BLaER1 treated with 17β-estradiol and CSF1 and Interleukin-3, amounts not matched to agents 10 nM and 100 nM (cell line): ENCODE results near the gene MED29.

ENCODE experiments used
- H3K27ac ChIP-seq, 11 experiments: shearing (Covaris generic); formaldehyde crosslinking; 2 replicates each; pipeline ENCODE4 v1.8.1; 2022
- H3K27me3 ChIP-seq, 11 experiments: shearing (Covaris generic); formaldehyde crosslinking; 2 replicates each; pipeline ENCODE4 v1.8.1; 2022
- H3K36me3 ChIP-seq, 11 experiments: shearing (Covaris generic); formaldehyde crosslinking; 2 replicates each; pipeline ENCODE4 v1.8.1; 2022
- H3K4me1 ChIP-seq, 10 experiments: shearing (Covaris generic); formaldehyde crosslinking; 2 replicates each; pipeline ENCODE4 v1.8.1; 2022
- H3K4me2 ChIP-seq, 11 experiments: shearing (Covaris generic); formaldehyde crosslinking; 2 replicates each; pipeline ENCODE4 v1.8.1; 2022
- H3K4me3 ChIP-seq, 10 experiments: shearing (Covaris generic); formaldehyde crosslinking; 2 replicates each; pipeline ENCODE4 v1.8.1; 2022
- H3K9ac ChIP-seq, 11 experiments: shearing (Covaris generic); formaldehyde crosslinking; 2 replicates each; pipeline ENCODE4 v1.8.1; 2022
- H3K9me3 ChIP-seq, 11 experiments: shearing (Covaris generic); formaldehyde crosslinking; replicated peaks in 1 of 11; 2 replicates each; pipeline ENCODE4 v1.8.1; 2022
- H4K20me1 ChIP-seq, 11 experiments: shearing (Covaris generic); formaldehyde crosslinking; 2 replicates each; pipeline ENCODE4 v1.8.1; 2022
- Cebpa-rat ChIP-seq, 11 experiments: shearing (Covaris generic); IDR thresholded peaks; 2 replicates each; pipeline ENCODE4 v1.8.1; 2022

MED29 gene

DNA sequence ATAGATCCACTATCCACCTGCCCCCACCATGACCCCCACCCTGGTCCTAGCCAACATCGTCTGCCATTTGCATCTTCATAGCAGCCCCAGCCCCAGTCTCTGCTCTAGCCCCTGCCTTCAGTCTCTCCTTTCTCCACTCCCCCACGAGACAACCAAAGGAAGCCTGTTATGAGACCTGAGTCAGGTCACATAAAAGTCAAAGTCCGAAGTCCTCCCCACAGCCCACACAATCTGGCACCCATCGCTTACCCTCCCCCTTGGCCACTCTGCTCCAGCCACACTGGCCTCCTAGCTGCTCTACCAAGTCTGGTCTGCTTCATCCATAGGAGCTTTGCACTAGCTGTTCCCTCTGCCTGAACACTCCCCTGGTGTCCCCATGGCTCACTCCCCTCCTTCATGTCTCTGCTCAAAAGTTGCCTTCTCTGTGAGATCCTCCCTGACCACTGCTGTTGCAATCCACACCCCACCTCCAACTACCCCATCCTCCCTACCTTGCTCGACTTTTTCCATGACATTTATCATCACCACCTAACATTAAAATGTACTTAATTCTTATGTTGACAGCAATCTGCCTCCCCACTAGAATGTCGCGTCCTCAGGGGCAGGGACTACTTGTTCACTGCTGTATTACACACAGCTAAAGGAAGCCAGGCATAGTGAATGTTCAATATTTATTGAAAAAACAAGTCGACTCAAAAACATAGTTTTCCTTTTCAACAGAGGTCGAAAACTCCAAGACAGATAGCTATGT is 20.1 kb downstream of the MED29 start:
- H3K9ac ChIP-seq: peak overlapping the region; percentile 95 to 100 (median 98)
- peaks cover 27 to 55% (median 50%) of the 10 kb centered on the region in 11 experiments for H4K20me1 ChIP-seq
- peak overlapping the region; percentile 93 to 100 (median 99) for H3K27ac ChIP-seq
- H3K36me3 ChIP-seq: peaks cover 23 to 44% (median 36%) of the 10 kb centered on the region in 11 experiments
- peaks cover 0 to 18% (median 0%) of the 10 kb centered on the region in 11 experiments; a peak in 7 of 22 replicates for H3K9me3 ChIP-seq
- no peak for TF ChIP-seq Cebpa-rat (IDR thresholded peaks at IDR 0.05)
- peak overlapping the region; percentile 84 to 100 (median 97) for H3K4me2 ChIP-seq
- H3K4me3 ChIP-seq: peak overlapping the region; percentile 1 to 100 (median 96); a peak in 18 of 20 replicates
- H3K4me1 ChIP-seq: peaks cover 33 to 64% (median 39%) of the 10 kb centered on the region in 10 experiments
- no peaks in the 10 kb centered on the region for H3K27me3 ChIP-seq

DNA sequence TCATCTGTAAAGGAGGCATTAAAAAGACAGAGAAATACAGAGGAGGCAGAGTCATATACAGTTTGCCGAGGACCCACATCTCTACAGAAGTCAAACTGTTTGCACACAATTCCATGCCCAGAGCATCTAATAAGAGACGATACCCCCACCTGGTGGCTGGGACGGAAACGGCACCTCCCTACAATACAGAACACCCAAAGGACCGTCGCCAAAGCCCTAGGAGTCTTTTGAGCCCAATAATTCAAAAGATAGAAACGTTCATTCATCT is 20.6 kb downstream of the MED29 start:
- no peaks in the 10 kb centered on the region for H3K27me3 ChIP-seq
- peak overlapping the region; percentile 84 to 100 (median 97) for H3K4me2 ChIP-seq
- H3K4me3 ChIP-seq: peak overlapping the region; percentile 1 to 100 (median 96); a peak in 15 of 20 replicates
- peaks cover 0 to 18% (median 0%) of the 10 kb centered on the region in 11 experiments; a peak in 7 of 22 replicates for H3K9me3 ChIP-seq
- peak overlapping the region; percentile 95 to 100 (median 98) for H3K9ac ChIP-seq
- peak overlapping the region; percentile 93 to 100 (median 99) for H3K27ac ChIP-seq
- peaks cover 33 to 64% (median 41%) of the 10 kb centered on the region in 10 experiments for H3K4me1 ChIP-seq
- H4K20me1 ChIP-seq: peaks cover 27 to 59% (median 54%) of the 10 kb centered on the region in 11 experiments
- TF ChIP-seq Cebpa-rat (IDR thresholded peaks at IDR 0.05): no peak
- H3K36me3 ChIP-seq: peaks cover 29 to 49% (median 40%) of the 10 kb centered on the region in 11 experiments

DNA sequence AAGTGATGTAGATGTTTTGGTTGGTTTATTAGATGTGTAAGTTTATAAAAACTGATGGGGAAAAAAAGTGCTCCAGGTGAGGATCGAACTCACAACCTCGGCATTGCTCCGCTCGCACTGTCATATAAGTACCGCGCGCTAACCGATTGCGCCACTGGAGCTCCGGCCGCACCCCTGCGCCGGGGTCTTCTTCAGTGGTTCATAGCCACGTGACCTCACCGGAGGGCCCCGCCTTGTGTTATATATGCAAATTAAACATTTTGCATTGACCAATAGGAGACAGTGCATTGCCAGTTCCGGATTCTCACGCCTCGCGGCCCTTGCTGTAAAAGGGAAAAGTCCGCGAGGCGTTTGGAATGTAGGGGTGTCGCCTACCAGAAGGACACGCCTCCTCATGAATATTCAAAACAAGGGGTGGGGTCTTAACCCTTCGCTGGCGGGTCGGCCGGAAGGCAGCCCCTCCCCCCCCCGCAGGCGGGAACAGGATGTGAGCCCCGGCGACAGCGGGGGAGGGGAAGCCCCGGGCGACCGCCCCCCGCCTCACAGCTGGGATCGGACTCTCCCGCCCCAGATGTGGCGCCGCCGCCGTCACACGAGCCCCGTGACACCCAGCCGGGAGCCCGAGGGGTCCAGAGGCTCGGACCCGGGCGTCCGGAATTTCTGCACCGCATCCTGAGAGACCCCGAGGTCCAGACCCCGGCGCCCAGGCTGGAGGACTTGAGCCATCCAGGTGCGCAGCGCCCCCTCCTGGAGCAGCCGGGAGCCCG is 21.1 kb downstream of the MED29 start, which contains the start of gene PLEKHG2:
PLEKHG2 (plus strand) TSS at position 570 of the 767 bp plus-strand sequence. CDS start 1,418 bp downstream, outside the sequence.
- Histone ChIP-seq H3K36me3 (peaks cover 34 to 50% (median 45%) of the 10 kb centered on the region in 11 experiments), H3K4me3 (peak within 1 kb of the TSS; percentile 88 to 100 (median 97)), H3K9me3 (peaks cover 0 to 15% (median 0%) of the 10 kb centered on the region in 11 experiments; a peak in 7 of 22 replicates), H3K27ac (peak within 1 kb of the TSS; percentile 95 to 100 (median 99)), H3K27me3 (no peaks in the 10 kb centered on the region), H3K9ac (peak within 1 kb of the TSS; percentile 97 to 100 (median 99)), H3K4me1 (peaks cover 33 to 64% (median 45%) of the 10 kb centered on the region in 10 experiments), H3K4me2 (peak within 1 kb of the TSS; percentile 87 to 100 (median 97)), H4K20me1 (peaks cover 22 to 59% (median 54%) of the 10 kb centered on the region in 11 experiments; a peak in 21 of 22 replicates)
- peak; percentile 24 to 90 (median 67); a peak in 16 of 22 replicates for TF ChIP-seq Cebpa-rat (IDR thresholded peaks at IDR 0.05)

DNA sequence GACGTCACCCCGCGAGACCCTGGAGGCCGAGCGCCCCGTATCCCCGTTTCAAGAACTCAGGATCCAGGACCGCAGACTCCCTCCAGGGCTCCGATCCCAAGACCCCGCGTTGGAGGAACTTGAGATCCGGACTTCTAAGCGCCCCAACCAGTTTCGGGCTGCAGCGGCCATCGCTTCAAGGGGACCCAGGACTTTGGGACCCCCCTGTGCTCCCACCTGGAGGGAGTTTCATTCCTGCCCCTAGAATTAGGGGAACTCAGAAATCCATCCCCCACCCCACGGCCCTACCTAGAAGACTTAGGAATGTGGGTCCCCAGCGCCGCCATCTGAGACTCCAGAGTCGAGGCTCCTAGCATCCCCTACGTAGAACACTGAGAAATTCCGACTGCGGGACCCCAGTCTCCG is 21.7 kb downstream of the MED29 start:
- H3K4me3 ChIP-seq: peak overlapping the region; percentile 83 to 99 (median 94)
- H3K27me3 ChIP-seq: no peaks in the 10 kb centered on the region
- peaks cover 0 to 9% (median 0%) of the 10 kb centered on the region in 11 experiments; a peak in 7 of 22 replicates for H3K9me3 ChIP-seq
- no peak for TF ChIP-seq Cebpa-rat (IDR thresholded peaks at IDR 0.05)
- H3K27ac ChIP-seq: peak overlapping the region; percentile 86 to 100 (median 96)
- H3K4me2 ChIP-seq: peak overlapping the region; percentile 64 to 98 (median 91)
- H3K9ac ChIP-seq: peak overlapping the region; percentile 92 to 99 (median 97)
- H3K36me3 ChIP-seq: peaks cover 37 to 49% (median 46%) of the 10 kb centered on the region in 11 experiments
- H3K4me1 ChIP-seq: peaks cover 33 to 63% (median 46%) of the 10 kb centered on the region in 10 experiments
- peaks cover 16 to 58% (median 51%) of the 10 kb centered on the region in 11 experiments; a peak in 21 of 22 replicates for H4K20me1 ChIP-seq

DNA sequence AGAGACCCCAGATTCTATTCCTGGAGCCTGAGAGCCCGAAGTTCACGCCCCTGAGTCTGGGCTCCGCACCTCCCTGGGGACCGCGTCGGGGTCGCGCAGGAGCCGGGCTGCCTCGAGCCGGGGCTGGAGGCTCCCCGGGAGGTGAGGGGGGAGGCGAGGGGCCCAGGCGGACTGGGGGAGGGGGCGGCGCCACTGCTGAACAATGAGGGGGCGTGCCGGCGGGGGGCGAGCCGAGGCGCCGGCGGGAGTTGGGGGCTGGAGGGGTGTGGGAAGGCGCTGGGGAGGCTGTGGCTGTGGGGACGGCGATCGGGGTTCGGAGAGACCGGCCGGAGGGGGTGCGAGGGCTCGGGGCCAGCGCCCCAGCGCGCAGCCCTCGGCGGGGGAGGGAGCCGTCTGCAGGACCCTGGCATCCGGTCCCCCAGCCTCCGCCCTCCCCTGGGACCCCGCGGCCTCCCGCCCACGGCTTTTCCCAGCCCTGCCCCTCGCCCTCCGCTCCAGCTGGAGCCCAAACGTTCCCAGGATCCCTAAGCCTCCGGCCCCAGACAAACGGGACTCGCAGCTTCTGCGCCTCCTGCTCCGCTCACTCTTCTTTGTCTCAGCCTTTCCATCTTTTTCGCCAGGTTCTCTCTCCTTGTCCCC is 22.2 kb downstream of the MED29 start:
- Histone ChIP-seq H3K36me3 (peaks cover 37 to 49% (median 46%) of the 10 kb centered on the region in 11 experiments), H3K4me2 (peak overlapping the region; percentile 79 to 98 (median 91)), H4K20me1 (peaks cover 11 to 58% (median 51%) of the 10 kb centered on the region in 11 experiments; a peak in 21 of 22 replicates), H3K4me3 (peak overlapping the region; percentile 83 to 99 (median 94)), H3K27me3 (no peaks in the 10 kb centered on the region), H3K27ac (peak overlapping the region; percentile 86 to 100 (median 96)), H3K9ac (peak overlapping the region; percentile 92 to 99 (median 97)), H3K9me3 (peaks cover 0 to 4% (median 0%) of the 10 kb centered on the region in 11 experiments; a peak in 7 of 22 replicates), H3K4me1 (peaks cover 33 to 58% (median 46%) of the 10 kb centered on the region in 10 experiments)
- TF ChIP-seq Cebpa-rat (IDR thresholded peaks at IDR 0.05): no peak

DNA sequence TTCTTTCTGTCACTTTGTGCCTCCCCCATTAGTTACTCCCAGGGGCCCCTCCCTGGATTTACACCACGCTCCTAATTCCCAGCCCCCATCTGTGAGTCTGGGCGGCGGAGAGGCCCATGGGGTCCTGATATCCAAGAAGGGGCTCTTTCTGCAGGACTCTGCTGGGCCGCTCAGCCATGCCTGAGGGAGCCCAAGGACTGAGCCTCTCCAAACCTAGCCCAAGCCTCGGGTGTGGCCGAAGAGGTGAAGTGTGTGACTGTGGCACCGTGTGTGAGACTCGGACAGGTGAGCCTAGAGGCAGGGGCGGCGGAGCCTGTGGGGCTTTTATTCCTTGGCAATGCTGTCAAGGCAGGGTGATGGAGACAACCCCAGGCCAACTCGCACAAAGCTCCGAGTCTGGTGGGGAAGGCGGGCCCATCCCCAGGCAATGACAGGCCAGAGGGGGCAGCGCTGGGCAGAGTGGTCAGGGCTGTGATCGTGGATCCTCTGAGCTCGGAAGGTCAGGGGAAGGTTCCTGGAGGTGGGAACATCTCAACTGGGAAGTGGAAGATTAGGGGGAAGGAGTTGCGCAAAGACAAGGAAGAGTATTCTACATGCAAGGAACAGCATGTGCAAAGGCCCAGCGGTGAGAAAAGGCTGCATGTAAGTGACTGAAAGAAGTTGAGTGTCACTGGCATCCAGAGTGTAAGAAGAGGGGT is 22.9 kb downstream of the MED29 start:
- H3K4me3 ChIP-seq: peak overlapping the region; percentile 83 to 99 (median 94)
- no peak; a peak in 1 of 22 replicates for TF ChIP-seq Cebpa-rat (IDR thresholded peaks at IDR 0.05)
- H3K9me3 ChIP-seq: no peaks in the 10 kb centered on the region
- peak overlapping the region; percentile 92 to 99 (median 97) for H3K9ac ChIP-seq
- no peaks in the 10 kb centered on the region for H3K27me3 ChIP-seq
- peaks cover 33 to 51% (median 47%) of the 10 kb centered on the region in 10 experiments for H3K4me1 ChIP-seq
- H3K4me2 ChIP-seq: peak overlapping the region; percentile 79 to 98 (median 91)
- peaks cover 4 to 58% (median 51%) of the 10 kb centered on the region in 11 experiments; a peak in 21 of 22 replicates for H4K20me1 ChIP-seq
- peak overlapping the region; percentile 86 to 100 (median 96) for H3K27ac ChIP-seq
- H3K36me3 ChIP-seq: peaks cover 40 to 49% (median 46%) of the 10 kb centered on the region in 11 experiments

DNA sequence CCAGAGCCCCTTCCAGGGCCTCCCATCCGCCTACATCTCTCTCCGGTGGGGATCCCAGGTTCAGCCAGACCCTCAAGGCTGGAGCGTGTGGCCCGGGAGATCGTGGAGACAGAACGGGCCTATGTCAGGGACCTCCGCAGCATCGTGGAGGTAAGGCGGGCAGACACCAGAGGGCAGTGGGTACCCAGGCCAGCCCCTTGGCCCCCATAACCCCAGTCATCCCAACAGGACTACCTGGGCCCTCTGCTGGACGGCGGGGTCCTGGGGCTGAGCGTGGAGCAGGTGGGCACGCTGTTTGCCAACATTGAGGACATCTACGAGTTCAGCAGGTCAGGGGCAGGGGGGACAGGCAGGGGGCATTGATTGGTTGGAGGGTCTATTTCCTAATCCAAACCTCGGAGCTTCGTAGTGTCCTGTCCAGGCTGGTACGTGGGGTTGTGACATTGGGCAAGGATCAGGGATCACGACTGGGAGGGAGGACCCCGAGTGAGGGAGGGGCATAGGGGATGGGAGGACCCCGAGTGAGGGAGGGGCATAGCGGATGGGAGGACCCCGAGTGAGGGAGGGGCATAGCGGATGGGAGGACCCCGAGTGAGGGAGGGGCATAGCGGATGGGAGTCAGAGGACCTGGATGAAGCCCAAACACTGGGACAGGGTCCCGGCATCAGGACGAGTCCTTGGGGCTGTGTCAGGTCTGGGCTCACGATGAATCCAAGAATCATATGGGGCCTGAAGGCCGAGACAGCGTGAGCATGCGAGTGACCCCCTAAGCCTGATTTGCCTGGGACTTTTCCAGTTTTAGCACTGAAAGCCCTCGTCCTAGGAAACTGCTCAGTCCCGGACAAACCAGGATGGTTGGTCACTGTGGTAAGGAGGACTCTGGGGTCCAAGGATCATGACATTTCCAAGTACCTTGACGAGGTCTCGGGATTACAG is 24.2 kb downstream of the MED29 start:
- Histone ChIP-seq H3K27ac (peak overlapping the region in 9 of 11 experiments; percentile 25 to 100 (median 96); a peak in 16 of 22 replicates), H3K4me2 (peak overlapping the region; percentile 79 to 98 (median 91)), H3K4me3 (peak overlapping the region; percentile 83 to 99 (median 94); a peak in 16 of 20 replicates), H3K9me3 (no peaks in the 10 kb centered on the region), H4K20me1 (peaks cover 0 to 67% (median 53%) of the 10 kb centered on the region in 11 experiments; a peak in 21 of 22 replicates), H3K9ac (peak overlapping the region; percentile 92 to 99 (median 97); a peak in 21 of 22 replicates), H3K36me3 (peaks cover 53 to 59% (median 57%) of the 10 kb centered on the region in 11 experiments), H3K4me1 (peaks cover 32 to 47% (median 39%) of the 10 kb centered on the region in 10 experiments), H3K27me3 (no peaks in the 10 kb centered on the region)
- no peak for TF ChIP-seq Cebpa-rat (IDR thresholded peaks at IDR 0.05)
